ENCODE measurements around the gene SRXN1.
"Not testable (repeated sequence)": the region's sequence is repeated elsewhere in the genome, so short reads cannot be mapped to it uniquely, and the experiment has no call there.

The SRXN1 gene

GRCh38 chr20:653590-654416, 803 bp upstream of the SRXN1 start:
- no peak for DNase-seq

- no peak for DNase-seq
Observed at GRCh38 chr20:652615-653109, 338 bp downstream of the SRXN1 start.

- DNase-seq = no peak
Observed at GRCh38 chr20:651713-652614, 1.0 kb downstream of the SRXN1 start.

- no peak for DNase-seq
Observed at GRCh38 chr20:650954-651353, 2.0 kb downstream of the SRXN1 start.

GRCh38 chr20:650281-650680, 2.7 kb downstream of the SRXN1 start:
- DNase-seq = no peak

GRCh38 chr20:647479-648019, 5.5 kb downstream of the SRXN1 start:
- DNase-seq = no peak

GRCh38 chr20:646868-647233, 6.1 kb downstream of the SRXN1 start:
- no peak for DNase-seq

- DNase-seq = no peak
Observed at GRCh38 chr20:646107-646867, 6.7 kb downstream of the SRXN1 start.

GRCh38 chr20:645318-646106, 7.5 kb downstream of the SRXN1 start:
- DNase-seq = peak; percentile 68

- no peak for DNase-seq
Observed at GRCh38 chr20:644692-645317, 8.2 kb downstream of the SRXN1 start.

GRCh38 chr20:642398-643174, 10.4 kb downstream of the SRXN1 start:
- DNase-seq = no peak

- DNase-seq = not testable (repeated sequence)
Observed at GRCh38 chr20:642013-642397, 11.0 kb downstream of the SRXN1 start.

GRCh38 chr20:641516-641875, 11.5 kb downstream of the SRXN1 start:
- DNase-seq = no peak

- no peak for DNase-seq
Observed at GRCh38 chr20:640674-641515, 12.1 kb downstream of the SRXN1 start.

GRCh38 chr20:638579-638978, 14.4 kb downstream of the SRXN1 start:
- no peak for DNase-seq

- no peak for DNase-seq
Observed at GRCh38 chr20:637559-637958, 15.4 kb downstream of the SRXN1 start.

GRCh38 chr20:635893-636338, 17.1 kb downstream of the SRXN1 start:
- DNase-seq = no peak

GRCh38 chr20:635028-635892, 17.7 kb downstream of the SRXN1 start:
- no peak for DNase-seq
